Heart right ventricle (tissue), 16 donors: ENCODE data around the gene CCDC116. TPM values are rescaled to one million over a fixed set of nuclear protein-coding genes. Genes with fewer than 3 reads are reported as not detected.

Experiments
- ATAC-seq, 8 donors: fragments of 200-7000 bp; cut with Tn5 transposase; one replicate each; pipeline ENCODE4 v1.9.1; 2020; ENCODE audit warnings: mild to moderate bottlenecking in 8 of 8, moderate library complexity in 8 of 8, moderate number of reproducible peaks in 1 of 8
- DNase-seq, 2 donors: peaks; one replicate each; pipeline ENCODE4 v3.0.0-alpha.2; 2020
- H3K27ac ChIP-seq, 10 donors: fragments of 200-600 bp; sonication (generic) in 2 of 10; one replicate each; pipeline versions ENCODE4 v1.5.0 to v1.8.0; 2020 to 2022; ENCODE audit warnings: mild to moderate bottlenecking in 3 of 10
- H3K27me3 ChIP-seq, 7 donors: fragments of 200-600 bp; one replicate each; pipeline ENCODE4 v1.8.0; 2021 to 2022; ENCODE audit warnings: mild to moderate bottlenecking in 2 of 7
- H3K36me3 ChIP-seq, 9 donors: fragments of 200-600 bp; sonication (generic) in 1 of 9; one replicate each; pipeline versions ENCODE4 v1.5.0 to v1.8.0; 2020 to 2022; ENCODE audit warnings: mild to moderate bottlenecking in 2 of 9
- H3K4me1 ChIP-seq, 9 donors: fragments of 200-600 bp; sonication (generic) in 1 of 9; one replicate each; pipeline versions ENCODE4 v1.5.0 to v1.8.0; 2020 to 2022; ENCODE audit warnings: mild to moderate bottlenecking in 4 of 9
- H3K4me3 ChIP-seq, 10 donors: fragments of 200-600 bp; sonication (generic) in 2 of 10; one replicate each; pipeline versions ENCODE4 v1.5.0 to v1.8.0; 2020 to 2022; ENCODE audit warnings: mild to moderate bottlenecking in 7 of 10, moderate library complexity in 2 of 10
- H3K9me3 ChIP-seq, 11 donors: fragments of 200-600 bp in 10 of 11; sonication (generic) in 2 of 11; one replicate each; pipeline versions ENCODE4 v1.5.0 to v1.8.0; 2013 to 2022; ENCODE audit warnings: mild to moderate bottlenecking in 2 of 11, control low read depth in 1 of 11, moderate library complexity in 1 of 11
- WGBS, 2 donors: extraction: QIAGEN DNeasy Blood & Tissue Kit; methylation state at CpG; one replicate each; pipeline ENCODE4 v1.1.7; 2013; ENCODE audit warnings: inconsistent platforms in 1 of 2; 5-methylcytosine and 5-hydroxymethylcytosine counted together
- intact Hi-C, 10 donors: fragments of 100-400 bp; cut with DNase I; formaldehyde crosslinking; loops; one replicate each; pipeline versions ENCODE4 v1.11.1 to v1.14.2; 2022
- long read RNA-seq, 3 donors: library from polyadenylated mRNA; unstranded; transcript quantifications; one replicate each; pipeline ENCODE4 v2.0.0, GENCODE V29; 2020 to 2021
- polyA plus RNA-seq, 2 donors: library from polyadenylated mRNA; stranded (reverse); fragments of 200-250 nt; gene quantifications; one replicate each; pipeline ENCODE4 v1.2.3, GENCODE V29; 2013
- total RNA-seq, 10 donors: library from RNA; stranded (reverse); fragmentation: NEBNext Ultra II Directional in 3 of 10; extraction: Animal tissue kit (Norgen Biotek cat#: 25700) in 3 of 10; gene quantifications; one replicate each; pipeline versions ENCODE4 v1.2.1 to v1.2.4, GENCODE V29; 2021 to 2023
- TF ChIP-seq, protein P1 (sequence below), 9 donors: fragments of 200-600 bp; sonication (generic) in 2 of 9; IDR thresholded peaks; one replicate each; pipeline versions ENCODE4 v1.5.0 to v1.8.0; 2021 to 2022; ENCODE audit warnings: antibody characterized with exemption in 9 of 9, mild to moderate bottlenecking in 5 of 9, moderate library complexity in 1 of 9
- donor health status: Arrhythmogenic right ventricular cardiomyopathy.
- donor health status: ischemic (EF 13 %, LVEDD 7.1; RV severe dilation, severe dysfunction).
- donor health status: healthy with polysubstance abuse.
- donor health status: DM: no; HTN: yes; CAD: no.
- donor health status: DM: no; HTN: no; CAD: no.
- donor health status: ischemic (EF 25% LVEDD 6.9; RV normal size, moderate dysfunction).
- donor health status: ischemic (EF 25% LVEDD 5.7; RV mildly dilated, moderate dysfunction).
- donor health status: healthy.
- donor health status: DM: yes; HTN: yes; CAD: no.
- donor health status: Ischemic cardiomyopathy.
- donor health status: ischemic (EF 35%, LVEDD 5.7; RV mildly dilated, moderate dysfunction).
- donor health status: nonischemic (EF 11% LVEDD 7.7; RV severe dilation, severe dysfunction).
- donor health status: DM: yes; HTN: yes; CAD: no.
- donor health status: PGD.
- donor health status: ischemic (EF 29% LVEDD 5.4; RV normal size, mild dysfunction).
- donor health status: nonischemic (EF 23%, LVEDD 6.1; RV moderate dilation, normal function).

CCDC116 gene
- total RNA-seq (under 1 TPM in 6 of 10 donors, not detected in 4; 0.11 to 0.35 (median 0.28) TPM), polyA plus RNA-seq (1 to 10 TPM in 1 of 2 donors, under 1 TPM in 1; 0.19 to 1.2 TPM)
- long read RNA-seq, donor 1: 0 reads
- long read RNA-seq, donor 2: 0 reads
- long read RNA-seq, donor 3: 0 reads

DNA sequence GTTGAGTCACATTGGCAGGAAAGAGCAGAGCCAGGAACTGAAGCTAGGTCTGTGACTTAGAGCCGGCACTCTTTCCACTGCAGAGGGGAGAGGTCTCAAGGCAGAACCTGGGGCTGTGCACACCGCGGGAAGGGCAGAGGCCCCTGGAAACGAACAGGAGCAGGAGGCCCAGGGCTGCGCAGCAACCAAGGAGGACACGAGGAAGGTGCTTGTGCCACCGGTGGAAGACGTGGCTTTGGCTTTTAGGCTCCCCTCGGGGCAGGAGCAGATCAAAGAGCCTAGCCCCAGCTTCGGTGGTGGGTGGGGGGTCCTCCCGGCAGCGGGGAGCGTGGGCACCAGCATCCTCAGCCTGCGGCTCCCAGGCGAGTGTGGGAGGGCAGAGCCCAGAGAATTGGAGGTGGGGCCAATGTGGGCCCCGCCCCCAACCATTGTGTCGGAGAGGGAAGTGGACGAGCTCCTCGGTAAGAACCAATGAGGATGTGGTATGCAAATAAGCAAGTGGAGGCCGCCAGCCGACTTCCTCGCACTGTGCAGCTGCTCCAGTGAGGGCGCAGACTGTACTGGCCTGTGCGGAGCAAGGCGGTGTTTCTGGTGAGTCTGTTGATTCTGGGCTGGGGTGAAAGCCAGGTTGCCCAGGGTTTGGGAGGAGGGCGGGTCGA lies at the start of gene CCDC116:
CCDC116 (plus strand) TSS at position 524 of the 659 bp plus-strand sequence. CDS start 422 bp downstream, outside the sequence.
- no peak for DNase-seq
- 56 to 86% methylated on average over 27 of the region's 27 CpGs for WGBS, 2 donors
- TF ChIP-seq, protein P1, sequence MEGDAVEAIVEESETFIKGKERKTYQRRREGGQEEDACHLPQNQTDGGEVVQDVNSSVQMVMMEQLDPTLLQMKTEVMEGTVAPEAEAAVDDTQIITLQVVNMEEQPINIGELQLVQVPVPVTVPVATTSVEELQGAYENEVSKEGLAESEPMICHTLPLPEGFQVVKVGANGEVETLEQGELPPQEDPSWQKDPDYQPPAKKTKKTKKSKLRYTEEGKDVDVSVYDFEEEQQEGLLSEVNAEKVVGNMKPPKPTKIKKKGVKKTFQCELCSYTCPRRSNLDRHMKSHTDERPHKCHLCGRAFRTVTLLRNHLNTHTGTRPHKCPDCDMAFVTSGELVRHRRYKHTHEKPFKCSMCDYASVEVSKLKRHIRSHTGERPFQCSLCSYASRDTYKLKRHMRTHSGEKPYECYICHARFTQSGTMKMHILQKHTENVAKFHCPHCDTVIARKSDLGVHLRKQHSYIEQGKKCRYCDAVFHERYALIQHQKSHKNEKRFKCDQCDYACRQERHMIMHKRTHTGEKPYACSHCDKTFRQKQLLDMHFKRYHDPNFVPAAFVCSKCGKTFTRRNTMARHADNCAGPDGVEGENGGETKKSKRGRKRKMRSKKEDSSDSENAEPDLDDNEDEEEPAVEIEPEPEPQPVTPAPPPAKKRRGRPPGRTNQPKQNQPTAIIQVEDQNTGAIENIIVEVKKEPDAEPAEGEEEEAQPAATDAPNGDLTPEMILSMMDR (IDR thresholded peaks at IDR 0.05): no peak

DNA sequence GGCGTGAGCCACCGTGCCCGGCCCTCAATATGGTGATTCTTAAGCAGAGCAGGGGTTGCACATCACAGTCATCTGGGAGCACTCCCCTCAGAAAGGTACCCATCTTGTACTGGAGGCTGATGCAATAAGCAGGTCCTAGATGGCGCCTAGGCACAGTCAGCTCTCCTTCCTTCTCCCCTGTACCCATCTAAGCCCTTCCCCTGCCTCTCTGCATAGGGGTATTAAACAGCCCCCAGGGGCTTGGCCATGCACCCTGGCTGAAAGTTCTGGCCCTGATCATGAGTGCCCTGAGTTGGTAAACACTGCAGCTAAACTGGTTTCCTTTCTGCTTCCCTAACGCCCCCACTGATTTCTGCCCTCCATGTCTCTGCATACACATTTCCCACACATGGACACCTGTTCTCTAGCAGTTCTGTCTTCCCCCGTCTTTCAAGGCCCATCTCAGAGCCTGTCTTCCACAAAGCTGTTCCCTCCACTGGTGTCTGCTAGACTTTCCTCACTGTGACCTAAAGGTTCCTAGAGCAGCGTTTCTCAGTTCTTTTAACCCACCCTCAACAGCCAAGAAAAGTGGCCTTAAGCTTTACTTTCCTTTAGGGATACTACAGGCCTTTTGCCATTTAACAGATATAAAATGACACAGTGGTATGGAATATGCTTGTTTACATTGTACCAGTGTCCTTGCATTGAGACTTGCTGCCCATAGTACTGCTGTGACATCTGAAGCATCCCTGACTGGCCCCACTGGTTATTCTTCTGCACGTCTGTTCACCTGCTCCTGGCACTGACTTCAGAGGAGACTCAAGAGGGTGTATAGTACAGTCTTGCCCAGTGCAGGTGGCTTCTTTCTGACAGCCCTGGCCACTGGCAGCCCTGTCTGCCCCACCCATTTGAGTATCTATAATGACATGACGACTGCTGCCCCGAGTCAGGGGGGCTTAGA lies 49.5 kb upstream of the CCDC116 start:
- no peak for DNase-seq

More for the DNA sequence above, at the start of gene CCDC116:
- Histone ChIP-seq H3K4me1 (peaks cover 0 to 21% (median 12%) of the 10 kb centered on the region in 9 donors), H3K36me3 (peaks cover 0 to 12% (median 0%) of the 10 kb centered on the region in 9 donors), H3K9me3 (no peaks in the 10 kb centered on the region), H3K27ac (no peak within 1 kb of the TSS), H3K4me3 (no peak within 1 kb of the TSS), H3K27me3 (no peaks in the 10 kb centered on the region)
- intact Hi-C loops: no loop called here
- no peak for ATAC-seq

DNA sequence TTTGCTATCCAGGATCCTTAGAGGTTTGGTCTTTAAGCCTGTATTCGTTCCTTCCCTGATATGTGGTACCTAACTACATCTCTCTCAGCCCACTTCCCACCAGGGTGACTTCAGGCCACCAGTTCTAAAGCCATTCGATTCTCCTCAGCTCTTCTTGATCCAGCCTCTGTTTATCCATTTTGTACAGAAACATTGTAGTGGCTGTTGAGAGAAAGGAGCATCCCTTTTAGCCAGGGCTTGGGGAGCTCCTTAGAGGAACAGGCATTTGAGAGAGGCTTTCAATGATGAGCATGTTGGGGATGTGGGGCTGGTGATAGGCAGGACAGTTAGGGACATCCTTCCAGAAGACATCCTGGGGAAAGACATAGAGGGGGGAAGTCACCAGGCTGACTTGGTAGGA lies 47.2 kb upstream of the CCDC116 start:
- ATAC-seq: no peak
- Histone ChIP-seq H3K36me3 (peaks cover 0 to 15% (median 0%) of the 10 kb centered on the region in 9 donors), H3K4me1 (peaks cover 0 to 62% (median 42%) of the 10 kb centered on the region in 9 donors), H3K27ac (no peak overlapping the region), H3K4me3 (no peak overlapping the region), H3K27me3 (no peaks in the 10 kb centered on the region), H3K9me3 (no peaks in the 10 kb centered on the region)
- TF ChIP-seq, protein P1 (IDR thresholded peaks at IDR 0.05): no peak
- 89 to 90% methylated on average over 2 of the region's 2 CpGs for WGBS, 2 donors
- no peak for DNase-seq
- intact Hi-C loops: loop anchor here in 1 of 10 donors (5.0 kb wide), 1 partner anchor 42 kb away; no protein-coding TSS in a partner anchor

More for the DNA sequence above, 49.5 kb upstream of the CCDC116 start:
- H3K4me3 ChIP-seq: no peak overlapping the region
- peak in 1 of 8 donors; percentile 30 for ATAC-seq
- intact Hi-C loops: loop anchor here in 1 of 10 donors (5.0 kb wide), 1 partner anchor 44 kb away; no protein-coding TSS in a partner anchor
- 64 to 72% methylated on average over 10 of the region's 10 CpGs for WGBS, 2 donors
- no peaks in the 10 kb centered on the region for H3K27me3 ChIP-seq
- TF ChIP-seq, protein P1 (IDR thresholded peaks at IDR 0.05): no peak
- H3K9me3 ChIP-seq: no peaks in the 10 kb centered on the region
- no peak overlapping the region for H3K27ac ChIP-seq
- peaks cover 0 to 15% (median 0%) of the 10 kb centered on the region in 9 donors for H3K36me3 ChIP-seq
- peaks cover 2 to 60% (median 48%) of the 10 kb centered on the region in 9 donors for H3K4me1 ChIP-seq
